Body of pancreas (tissue), 4 donors: Measurements from ENCODE around the gene RFTN2.

Source experiments
- POLR2A ChIP-seq, 3 donors: fragments of 450-650 bp; IDR thresholded peaks; one replicate each; pipeline ENCODE4 v1.6.1; 2016; ENCODE audit warnings: antibody characterized with exemption in 3 of 3, mild to moderate bottlenecking in 2 of 3
- TF ChIP-seq, protein P1 (sequence below), 7 experiments: fragments of 450-650 bp in 4 of 7; fragments of 200-600 bp in 3 of 7; sonication (generic) in 3 of 7; IDR thresholded peaks; one replicate each; pipeline ENCODE4 v1.5.1; 2016 to 2019; ENCODE audit warnings: antibody characterized with exemption in 7 of 7

DNA sequence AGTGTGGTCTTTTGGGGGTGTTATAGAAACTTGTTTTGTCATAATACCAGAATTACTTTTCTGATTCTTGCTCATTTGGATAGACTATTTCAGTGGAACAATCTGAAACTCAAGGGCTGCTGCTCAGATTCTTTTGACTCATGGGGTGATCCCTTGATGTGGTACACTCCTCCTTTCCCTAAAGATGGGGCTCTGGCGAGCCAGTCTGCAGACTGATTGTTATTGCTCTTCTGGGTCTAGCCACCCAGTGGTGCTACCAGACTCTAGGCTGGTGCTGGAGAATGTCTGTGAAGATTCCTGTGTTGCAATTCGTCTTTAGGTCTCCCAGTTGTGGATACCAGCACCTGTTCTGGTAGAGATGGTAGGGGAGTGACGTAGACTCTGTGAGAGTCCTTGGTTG, 25.6 kb upstream of the RFTN2 start:
- TF ChIP-seq, protein P1, sequence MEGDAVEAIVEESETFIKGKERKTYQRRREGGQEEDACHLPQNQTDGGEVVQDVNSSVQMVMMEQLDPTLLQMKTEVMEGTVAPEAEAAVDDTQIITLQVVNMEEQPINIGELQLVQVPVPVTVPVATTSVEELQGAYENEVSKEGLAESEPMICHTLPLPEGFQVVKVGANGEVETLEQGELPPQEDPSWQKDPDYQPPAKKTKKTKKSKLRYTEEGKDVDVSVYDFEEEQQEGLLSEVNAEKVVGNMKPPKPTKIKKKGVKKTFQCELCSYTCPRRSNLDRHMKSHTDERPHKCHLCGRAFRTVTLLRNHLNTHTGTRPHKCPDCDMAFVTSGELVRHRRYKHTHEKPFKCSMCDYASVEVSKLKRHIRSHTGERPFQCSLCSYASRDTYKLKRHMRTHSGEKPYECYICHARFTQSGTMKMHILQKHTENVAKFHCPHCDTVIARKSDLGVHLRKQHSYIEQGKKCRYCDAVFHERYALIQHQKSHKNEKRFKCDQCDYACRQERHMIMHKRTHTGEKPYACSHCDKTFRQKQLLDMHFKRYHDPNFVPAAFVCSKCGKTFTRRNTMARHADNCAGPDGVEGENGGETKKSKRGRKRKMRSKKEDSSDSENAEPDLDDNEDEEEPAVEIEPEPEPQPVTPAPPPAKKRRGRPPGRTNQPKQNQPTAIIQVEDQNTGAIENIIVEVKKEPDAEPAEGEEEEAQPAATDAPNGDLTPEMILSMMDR (IDR thresholded peaks at IDR 0.05), result no peak
- no peak for TF ChIP-seq POLR2A (IDR thresholded peaks at IDR 0.05)
